MM.1S (cell line): ENCODE data around the gene PLA2G12B.

ENCODE experiments used
- DNase-seq: peaks from one replicate; pipeline ENCODE4 v3.0.0-alpha.2; 2015
- H2AFZ ChIP-seq: fragments of 300-600 bp; sonication (generic); 2 replicates; pipeline ENCODE4 v1.6.0; 2016; ENCODE audit warnings: antibody characterized with exemption, low read length
- H3F3A ChIP-seq: fragments of 300-600 bp; sonication (generic); 2 replicates; pipeline ENCODE4 v1.6.1; 2016; ENCODE audit warnings: mild to moderate bottlenecking, antibody characterized with exemption, low read length, moderate library complexity, mixed read lengths; ENCODE audit not compliant: insufficient read depth
- H3K27ac ChIP-seq: fragments of 300-600 bp; sonication (generic); 2 replicates; pipeline ENCODE4 v1.5.1; 2016; ENCODE audit warnings: mild to moderate bottlenecking, low read length
- H3K27me3 ChIP-seq: fragments of 300-600 bp; sonication (generic); replicated peaks from 2 replicates; pipeline ENCODE4 v1.6.0; 2016; ENCODE audit warnings: low read length; ENCODE audit not compliant: insufficient read depth
- H3K36me3 ChIP-seq: fragments of 300-600 bp; sonication (generic); replicated peaks from 2 replicates; pipeline ENCODE4 v1.6.1; 2016; ENCODE audit warnings: mild to moderate bottlenecking, low read length, mixed read lengths; ENCODE audit not compliant: insufficient read depth
- H3K4me1 ChIP-seq: fragments of 300-600 bp; sonication (generic); 2 replicates; pipeline ENCODE4 v1.6.1; 2016; ENCODE audit warnings: low read length, mixed read lengths
- H3K4me2 ChIP-seq: fragments of 300-600 bp; sonication (generic); 2 replicates; pipeline ENCODE4 v1.6.0; 2016; ENCODE audit warnings: low read depth, low read length
- H3K4me3 ChIP-seq: fragments of 300-600 bp; sonication (generic); 2 replicates; pipeline ENCODE4 v1.5.1; 2016; ENCODE audit warnings: low read length, mixed read lengths
- H3K79me2 ChIP-seq: fragments of 300-600 bp; sonication (generic); 2 replicates; pipeline ENCODE4 v1.6.1; 2016; ENCODE audit warnings: mixed run types, low read length, mixed read lengths
- H3K9ac ChIP-seq: fragments of 300-600 bp; sonication (generic); 2 replicates; pipeline ENCODE4 v1.6.1; 2016; ENCODE audit warnings: low read length, mixed read lengths
- H3K9me2 ChIP-seq: fragments of 300-600 bp; sonication (generic); replicated peaks from 2 replicates; pipeline ENCODE4 v1.6.1; 2016; ENCODE audit warnings: mild to moderate bottlenecking, low read length, mixed read lengths; ENCODE audit not compliant: insufficient read depth
- H3K9me3 ChIP-seq: fragments of 300-600 bp; sonication (generic); replicated peaks from 2 replicates; pipeline ENCODE4 v1.6.1; 2016; ENCODE audit warnings: mild to moderate bottlenecking, low read length, mixed read lengths; ENCODE audit not compliant: insufficient read depth
- H4K20me1 ChIP-seq: fragments of 300-600 bp; sonication (generic); 2 replicates; pipeline ENCODE4 v1.6.1; 2016; ENCODE audit warnings: mild to moderate bottlenecking, low read length, moderate library complexity, mixed read lengths; ENCODE audit not compliant: insufficient read depth
- CTCF ChIP-seq: fragments of 300-600 bp; sonication (generic); IDR thresholded peaks from 2 replicates; pipeline ENCODE4 v1.5.1; 2016; ENCODE audit warnings: antibody characterized with exemption, low read length, mixed read lengths
- EZH2 ChIP-seq: fragments of 300-600 bp; sonication (generic); optimal IDR thresholded peaks from 2 replicates; pipeline ENCODE3; 2017; ENCODE audit warnings: low read depth, mild to moderate bottlenecking, antibody characterized with exemption, low read length, mixed read lengths
- EZH2phosphoT487 ChIP-seq: fragments of 300-600 bp; sonication (generic); IDR thresholded peaks from 2 replicates; pipeline ENCODE4 v1.6.1; 2018; ENCODE audit warnings: antibody characterized with exemption, low read length

The PLA2G12B gene

GRCh38 chr10:72890086-72890485 is 64.5 kb downstream of the PLA2G12B start:
- Histone ChIP-seq H3K4me3 (no peak overlapping the region), H4K20me1 (no peaks in the 10 kb centered on the region), H2AFZ (no peak overlapping the region), H3K27me3 (no peaks in the 10 kb centered on the region), H3K36me3 (no peaks in the 10 kb centered on the region), H3K9ac (no peak overlapping the region), H3K27ac (no peak overlapping the region), H3K9me3 (no peaks in the 10 kb centered on the region), H3K4me2 (no peak overlapping the region), H3K9me2 (no peaks in the 10 kb centered on the region), H3F3A (no peaks in the 10 kb centered on the region), H3K4me1 (no peaks in the 10 kb centered on the region), H3K79me2 (no peaks in the 10 kb centered on the region)
- no peak for TF ChIP-seq CTCF
- TF ChIP-seq EZH2phosphoT487 = no peak
- DNase-seq = no peak

- H3K27me3 ChIP-seq = no peaks in the 10 kb centered on the region
- H4K20me1 ChIP-seq = no peaks in the 10 kb centered on the region
- no peak overlapping the region for H3K4me2 ChIP-seq
- no peaks in the 10 kb centered on the region for H3K9me3 ChIP-seq
- H2AFZ ChIP-seq = no peak overlapping the region
- DNase-seq = no peak
- no peaks in the 10 kb centered on the region for H3K9me2 ChIP-seq
- H3K4me3 ChIP-seq = no peak overlapping the region
- H3K4me1 ChIP-seq = no peaks in the 10 kb centered on the region
- no peaks in the 10 kb centered on the region for H3F3A ChIP-seq
- no peak overlapping the region for H3K27ac ChIP-seq
- H3K9ac ChIP-seq = no peak overlapping the region
- no peaks in the 10 kb centered on the region for H3K79me2 ChIP-seq
- no peaks in the 10 kb centered on the region for H3K36me3 ChIP-seq
- TF ChIP-seq EZH2 (no peak), EZH2phosphoT487 (no peak), CTCF (no peak)
Observed at GRCh38 chr10:72889391-72889831, 65.2 kb downstream of the PLA2G12B start.

GRCh38 chr10:72888151-72888638 is 66.4 kb downstream of the PLA2G12B start:
- no peaks in the 10 kb centered on the region for H3F3A ChIP-seq

More at GRCh38 chr10:72888151-72888638, 66.4 kb downstream of the PLA2G12B start:
- Histone ChIP-seq H3K4me3 (no peak overlapping the region), H3K9ac (no peak overlapping the region), H3K27ac (no peak overlapping the region), H3K4me2 (no peak overlapping the region), H2AFZ (no peak overlapping the region), H3K36me3 (no peaks in the 10 kb centered on the region), H4K20me1 (no peaks in the 10 kb centered on the region), H3K9me2 (no peaks in the 10 kb centered on the region), H3K79me2 (no peaks in the 10 kb centered on the region), H3K27me3 (no peaks in the 10 kb centered on the region), H3K4me1 (no peaks in the 10 kb centered on the region), H3K9me3 (no peaks in the 10 kb centered on the region)
- no peak for TF ChIP-seq CTCF
- no peak for TF ChIP-seq EZH2
- no peak for DNase-seq
